A549 (cell line): ENCODE results near the gene MAPT. TPM values are rescaled to one million over a fixed set of nuclear protein-coding genes. Genes with fewer than 3 reads are reported as not detected.

Experiments
- ATAC-seq, 2 experiments: fragments of 200-7000 bp in 1 of 2; fragments of >200 bp in 1 of 2; cut with Nextera tagmentation in 1 of 2; cut with Tn5 transposase in 1 of 2; 3 replicates each; pipeline versions ENCODE4 v1.8.0 to v1.9.1; 2018 to 2020; ENCODE audit warnings: mild to moderate bottlenecking in 1 of 2, moderate library complexity in 1 of 2
- CTCF ChIA-PET: fragments of 300-600 bp; sonication (Branson Sonifier 250); formaldehyde crosslinking; extraction: SDS; loops from one replicate; lab custom pipeline; 2021; ENCODE audit warnings: antibody characterized with exemption, inconsistent platforms; lab: Yijun Ruan, JAX
- POLR2A ChIA-PET: fragments of 350-600 bp; formaldehyde crosslinking; extraction: SDS; loops from one replicate; lab custom pipeline; 2021; ENCODE audit warnings: antibody characterized with exemption, inconsistent platforms; lab: Yijun Ruan, JAX
- DNase-seq, 2 experiments: peaks; one replicate each; pipeline versions ENCODE4 v3.0.0 to v3.0.0-alpha.2; 2011 to 2016; ENCODE audit warnings: low read depth in 1 of 2, low spot score in 1 of 2
- FAIRE-seq: peaks from 2 replicates; lab custom pipeline; 2011; peaks lifted over from hg19 to GRCh38; lab: Jason Lieb, UNC
- H3K27ac ChIP-seq, 2 experiments: fragments of >200 bp; sonication (Bioruptor Twin); formaldehyde crosslinking; 3 replicates each; pipeline ENCODE4 v1.5.1; 2016 to 2017
- H3K4me1 ChIP-seq: fragments of >200 bp; sonication (Bioruptor Twin); formaldehyde crosslinking; 3 replicates; pipeline ENCODE4 v1.6.1; 2016
- H3K4me2 ChIP-seq: fragments of >200 bp; sonication (Bioruptor Twin); formaldehyde crosslinking; 3 replicates; pipeline ENCODE4 v1.6.1; 2016
- H3K4me3 ChIP-seq: fragments of >200 bp; sonication (Bioruptor Twin); formaldehyde crosslinking; 3 replicates; pipeline ENCODE4 v1.5.1; 2016
- H3K9me3 ChIP-seq: fragments of >200 bp; sonication (Bioruptor Twin); formaldehyde crosslinking; 3 replicates; pipeline ENCODE4 v1.6.1; 2016
- BHLHE40 ChIP-seq: IDR thresholded peaks from 2 replicates; pipeline ENCODE4 v1.6.1; 2012; ENCODE audit warnings: low read depth, low read length, inconsistent platforms
- EHF ChIP-seq: fragments of 250-450 bp; sonication (Bioruptor Pico); IDR thresholded peaks from 2 replicates; pipeline ENCODE4 v1.5.0; 2020; ENCODE audit warnings: mild to moderate bottlenecking
- EP300 ChIP-seq, 2 experiments: fragments of >200 bp; sonication (Bioruptor Twin); formaldehyde crosslinking; IDR thresholded peaks; 2 replicates in 1 of 2; 3 replicates in 1 of 2; pipeline ENCODE4 v1.6.1; 2016 to 2017
- ESRRA ChIP-seq: fragments of 150-350 bp; IDR thresholded peaks from 2 replicates; pipeline ENCODE4 v1.6.1; 2014; ENCODE audit warnings: mild to moderate bottlenecking, low read length, borderline replicate concordance
- FOSB ChIP-seq: fragments of 250-450 bp; sonication (Bioruptor Pico); IDR thresholded peaks from 2 replicates; pipeline ENCODE4 v1.5.0; 2020; ENCODE audit warnings: mild to moderate bottlenecking, moderate library complexity
- HOXB13 ChIP-seq: fragments of 250-450 bp; sonication (Bioruptor Pico); IDR thresholded peaks from 2 replicates; pipeline ENCODE4 v1.5.0; 2020; ENCODE audit warnings: low read depth, mild to moderate bottlenecking, moderate library complexity
- HOXB5 ChIP-seq: fragments of 250-450 bp; sonication (Bioruptor Pico); IDR thresholded peaks from 2 replicates; pipeline ENCODE4 v1.5.0; 2020; ENCODE audit warnings: mild to moderate bottlenecking, moderate library complexity
- JUN ChIP-seq, 2 experiments: fragments of >200 bp; sonication (Bioruptor Twin); formaldehyde crosslinking; IDR thresholded peaks; 2 replicates in 1 of 2; 3 replicates in 1 of 2; pipeline ENCODE4 v1.6.1; 2016 to 2017
- MAZ ChIP-seq: fragments of 150-350 bp; IDR thresholded peaks from 2 replicates; pipeline ENCODE4 v1.6.1; 2014; ENCODE audit warnings: antibody characterized with exemption, low read depth, low read length, borderline replicate concordance
- PHF8 ChIP-seq: fragments of 200-600 bp; sonication (generic); IDR thresholded peaks from 2 replicates; pipeline ENCODE4 v1.6.1; 2016; ENCODE audit warnings: low read depth, mild to moderate bottlenecking, antibody characterized with exemption, moderate library complexity, borderline replicate concordance
- POLR2AphosphoS2 ChIP-seq: conservative IDR thresholded peaks from 2 replicates; pipeline ENCODE4 v1.6.1; 2012; ENCODE audit warnings: low read length, improper control_type of control experiment, inconsistent platforms
- RARB ChIP-seq: fragments of 250-450 bp; sonication (Bioruptor Pico); IDR thresholded peaks from 2 replicates; pipeline ENCODE4 v1.8.0; 2021; ENCODE audit warnings: mild to moderate bottlenecking, moderate library complexity
- RCOR1 ChIP-seq: fragments of 150-350 bp; IDR thresholded peaks from 2 replicates; pipeline ENCODE4 v1.6.1; 2014; ENCODE audit warnings: antibody characterized with exemption, low read length, low read depth
- RNF2 ChIP-seq: fragments of 200-600 bp; sonication (generic); IDR thresholded peaks from 2 replicates; pipeline ENCODE4 v1.6.1; 2016; ENCODE audit warnings: low read depth, mild to moderate bottlenecking, antibody characterized with exemption, moderate library complexity, borderline replicate concordance
- SMC3 ChIP-seq: fragments of >200 bp; sonication (Bioruptor Twin); formaldehyde crosslinking; IDR thresholded peaks from 3 replicates; pipeline ENCODE4 v1.6.1; 2018; ENCODE audit warnings: inconsistent platforms
- TP53 ChIP-seq: fragments of 250-450 bp; sonication (Bioruptor Pico); IDR thresholded peaks from 2 replicates; pipeline ENCODE4 v1.5.0; 2021; ENCODE audit warnings: mild to moderate bottlenecking, moderate library complexity
- ZC3H11A ChIP-seq: fragments of 450-650 bp; IDR thresholded peaks from 2 replicates; pipeline ENCODE4 v1.6.1; 2014; ENCODE audit warnings: antibody characterized with exemption, mild to moderate bottlenecking
- ZFP36 ChIP-seq: fragments of 450-650 bp; IDR thresholded peaks from 2 replicates; pipeline ENCODE4 v1.6.1; 2014; ENCODE audit warnings: borderline replicate concordance; ENCODE audit not compliant: partially characterized antibody
- WGBS: methylation state at CpG from one replicate; pipeline ENCODE4 v1.1.6; 2017; ENCODE audit errors: missing lambda C conversion rate; 5-methylcytosine and 5-hydroxymethylcytosine counted together
- polyA plus RNA-seq, 4 experiments: library from polyadenylated mRNA; depleted of rRNA in 3 of 4; stranded (reverse); fragments of >200 nt; fragmentation: RNase III in 1 of 4; extraction: RNeasy Plus Mini Kit Qiagen cat#74134 plus additional on column Dnase treatment in 1 of 4; gene quantifications; 2 replicates in 3 of 4; 3 replicates in 1 of 4; pipeline ENCODE4 v1.2.3, GENCODE V29; 2011 to 2017
- TF ChIP-seq, protein P1 (sequence below): IDR thresholded peaks from 2 replicates; pipeline ENCODE4 v1.6.1; 2012; ENCODE audit warnings: low read depth, borderline replicate concordance
- TF ChIP-seq, protein P2 (sequence below): fragments of 150-350 bp; IDR thresholded peaks from 2 replicates; pipeline ENCODE4 v1.6.1; 2014; ENCODE audit warnings: low read depth, mild to moderate bottlenecking, low read length
- TF ChIP-seq, protein P3 (sequence below): IDR thresholded peaks from 2 replicates; pipeline ENCODE4 v1.6.1; 2012
- TF ChIP-seq, protein P4 (sequence below): fragments of 250-450 bp; sonication (Bioruptor Pico); IDR thresholded peaks from 2 replicates; pipeline ENCODE4 v1.5.0; 2020; ENCODE audit warnings: low read depth, mild to moderate bottlenecking, moderate library complexity

Gene MAPT
- polyA plus RNA-seq, 2 of the 4 experiments (the other 2 are of a cell fraction) = 1.2 to 1.6 TPM

DNA sequence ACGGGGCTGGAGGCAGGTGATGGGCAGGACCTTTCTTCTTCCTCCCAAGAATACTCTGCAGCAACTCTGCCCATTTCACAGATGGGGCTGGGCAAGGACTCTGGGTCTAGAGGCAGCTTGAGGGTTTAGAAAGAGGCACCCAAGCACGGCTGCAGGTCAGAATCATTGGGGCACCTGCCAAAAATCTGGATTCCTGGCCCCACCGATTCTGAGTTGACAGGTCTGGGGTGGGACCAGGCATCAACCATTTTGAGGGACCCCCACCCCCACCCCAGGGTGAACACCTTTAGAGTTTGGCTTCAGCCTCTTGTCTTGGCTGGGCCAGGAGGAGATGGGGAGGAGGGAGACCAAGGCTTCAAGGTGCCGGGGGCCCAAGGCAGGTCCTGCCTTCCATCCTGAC lies 44.3 kb upstream of the MAPT start:
- ChIA-PET POLR2A (no interaction called here), CTCF (interaction anchor here (0.6 to 14.4 kb wide), 12 partner anchors 15 to 211 kb away, joined by 3 to 225 read pairs (median 6); partner anchors contain the start of gene MAPT)
- 0 out of 3 replicates have a peak, but pooled peaks cover 2% of the 10 kb centered on the region for H3K4me1 ChIP-seq
- DNase-seq (no peak), FAIRE-seq (no peak), ATAC-seq (no peak)
- no peaks in the 10 kb centered on the region for H3K9me3 ChIP-seq
- no peak overlapping the region for H3K4me2 ChIP-seq
- no peak overlapping the region for H3K4me3 ChIP-seq
- TF ChIP-seq, protein P1, sequence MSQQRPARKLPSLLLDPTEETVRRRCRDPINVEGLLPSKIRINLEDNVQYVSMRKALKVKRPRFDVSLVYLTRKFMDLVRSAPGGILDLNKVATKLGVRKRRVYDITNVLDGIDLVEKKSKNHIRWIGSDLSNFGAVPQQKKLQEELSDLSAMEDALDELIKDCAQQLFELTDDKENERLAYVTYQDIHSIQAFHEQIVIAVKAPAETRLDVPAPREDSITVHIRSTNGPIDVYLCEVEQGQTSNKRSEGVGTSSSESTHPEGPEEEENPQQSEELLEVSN = no peak
- TF ChIP-seq HOXB13 (CRISPR knock-in tag) = no peak
- TF ChIP-seq ESRRA = no peak
- no peak for TF ChIP-seq JUN (IDR thresholded peaks at IDR 0.05)
- TF ChIP-seq PHF8 = no peak
- no peak for TF ChIP-seq MAZ
- TF ChIP-seq, protein P2, sequence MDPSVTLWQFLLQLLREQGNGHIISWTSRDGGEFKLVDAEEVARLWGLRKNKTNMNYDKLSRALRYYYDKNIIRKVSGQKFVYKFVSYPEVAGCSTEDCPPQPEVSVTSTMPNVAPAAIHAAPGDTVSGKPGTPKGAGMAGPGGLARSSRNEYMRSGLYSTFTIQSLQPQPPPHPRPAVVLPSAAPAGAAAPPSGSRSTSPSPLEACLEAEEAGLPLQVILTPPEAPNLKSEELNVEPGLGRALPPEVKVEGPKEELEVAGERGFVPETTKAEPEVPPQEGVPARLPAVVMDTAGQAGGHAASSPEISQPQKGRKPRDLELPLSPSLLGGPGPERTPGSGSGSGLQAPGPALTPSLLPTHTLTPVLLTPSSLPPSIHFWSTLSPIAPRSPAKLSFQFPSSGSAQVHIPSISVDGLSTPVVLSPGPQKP = no peak
- TF ChIP-seq FOSB (CRISPR knock-in tag) = no peak
- TF ChIP-seq, protein P3, sequence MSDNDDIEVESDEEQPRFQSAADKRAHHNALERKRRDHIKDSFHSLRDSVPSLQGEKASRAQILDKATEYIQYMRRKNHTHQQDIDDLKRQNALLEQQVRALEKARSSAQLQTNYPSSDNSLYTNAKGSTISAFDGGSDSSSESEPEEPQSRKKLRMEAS = no peak
- no peak for TF ChIP-seq ZFP36
- no peak for TF ChIP-seq SMC3
- TF ChIP-seq EP300 (IDR thresholded peaks at IDR 0.05) = no peak
- TF ChIP-seq, protein P4, sequence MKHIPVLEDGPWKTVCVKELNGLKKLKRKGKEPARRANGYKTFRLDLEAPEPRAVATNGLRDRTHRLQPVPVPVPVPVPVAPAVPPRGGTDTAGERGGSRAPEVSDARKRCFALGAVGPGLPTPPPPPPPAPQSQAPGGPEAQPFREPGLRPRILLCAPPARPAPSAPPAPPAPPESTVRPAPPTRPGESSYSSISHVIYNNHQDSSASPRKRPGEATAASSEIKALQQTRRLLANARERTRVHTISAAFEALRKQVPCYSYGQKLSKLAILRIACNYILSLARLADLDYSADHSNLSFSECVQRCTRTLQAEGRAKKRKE = no peak
- no peak for TF ChIP-seq RCOR1
- no peak for TF ChIP-seq EHF
- 63% methylated on average over 4 of the region's 4 CpGs for WGBS
- H3K27ac ChIP-seq = no peak overlapping the region

DNA sequence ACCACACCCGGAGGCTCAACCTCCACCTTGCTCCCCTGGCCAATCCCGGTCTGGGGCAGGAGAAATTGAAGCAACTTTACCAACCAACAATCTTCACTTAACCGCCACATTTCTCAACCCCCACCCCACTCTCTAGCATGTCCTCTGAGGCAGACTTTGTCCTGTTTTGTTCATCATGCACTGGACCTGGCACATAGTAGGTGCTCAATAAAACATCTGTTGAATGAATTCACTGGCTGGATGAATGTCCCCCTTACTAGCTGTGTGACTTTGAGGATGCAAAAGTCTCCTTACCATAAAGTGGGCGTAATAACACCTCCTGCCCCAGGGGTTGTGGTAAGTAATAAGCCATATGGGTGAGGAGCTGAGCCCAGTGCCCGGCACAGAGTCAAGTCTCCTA lies 43.9 kb upstream of the MAPT start:
- Histone ChIP-seq H3K4me1 (0 out of 3 replicates have a peak, but pooled peaks cover 2% of the 10 kb centered on the region), H3K4me3 (no peak overlapping the region), H3K9me3 (no peaks in the 10 kb centered on the region), H3K4me2 (no peak overlapping the region), H3K27ac (no peak overlapping the region)
- ChIA-PET CTCF (interaction anchor here (0.6 to 14.4 kb wide), 11 partner anchors 11 to 211 kb away, joined by 3 to 225 read pairs (median 10); no protein-coding TSS in a partner anchor), POLR2A (no interaction called here)
- ATAC-seq = no peak
- TF ChIP-seq MAZ (no peak), FOSB (CRISPR knock-in tag) (no peak), ZFP36 (no peak), BHLHE40 (no peak), HOXB5 (CRISPR knock-in tag) (no peak), SMC3 (no peak), POLR2AphosphoS2 (no peak), ESRRA (no peak), TP53 (CRISPR knock-in tag) (no peak), RARB (CRISPR knock-in tag) (no peak), ZC3H11A (no peak), EHF (no peak), RNF2 (no peak)
- no peak for DNase-seq
- 46% methylated on average over 5 of the region's 5 CpGs for WGBS
- no peak for FAIRE-seq
